Measurements from ENCODE around the gene IQGAP2.

Gene IQGAP2

DNA sequence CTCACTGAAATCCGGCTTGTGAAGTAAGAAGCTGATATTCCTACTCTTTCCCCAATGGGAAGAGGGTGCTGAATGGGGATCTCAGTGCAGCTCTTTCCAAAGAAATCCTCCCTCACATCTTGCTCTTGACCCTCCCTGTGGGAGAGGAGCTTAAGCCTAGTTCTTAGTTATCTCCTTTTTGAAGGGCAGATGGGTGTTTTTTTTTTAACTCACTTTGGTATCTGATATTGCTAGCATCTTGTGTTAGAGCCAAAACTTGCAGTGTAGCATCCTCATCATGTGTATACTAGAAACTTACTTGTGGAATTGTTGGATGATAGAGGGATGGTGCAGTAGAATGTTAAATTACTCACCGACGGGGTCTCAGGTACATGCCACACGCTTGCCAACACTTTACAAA, 129.9 kb downstream of the IQGAP2 start:
- no peak for TF ChIP-seq ISL1 (CRISPR knock-in tag; IDR thresholded peaks at IDR 0.05)
- TF ChIP-seq TCF4 (CRISPR knock-in tag; IDR thresholded peaks at IDR 0.05; ENCODE audit: borderline replicate concordance) = no peak
- TF ChIP-seq GLIS3 (CRISPR knock-in tag; IDR thresholded peaks at IDR 0.05) = no peak
- TF ChIP-seq PPARA (CRISPR knock-in tag; IDR thresholded peaks at IDR 0.05; ENCODE audit: borderline replicate concordance) = no peak
- no peak for TF ChIP-seq ZNF70 (CRISPR knock-in tag; IDR thresholded peaks at IDR 0.05)
- no peak for TF ChIP-seq OSR1 (CRISPR knock-in tag; IDR thresholded peaks at IDR 0.05)
- ATAC-seq = no peak

GRCh38 chr5:76535577-76535976, 132.5 kb downstream of the IQGAP2 start:
- TF ChIP-seq ESRRG (CRISPR knock-in tag; IDR thresholded peaks at IDR 0.05) = no peak
- TF ChIP-seq TCF4 (CRISPR knock-in tag; IDR thresholded peaks at IDR 0.05; ENCODE audit: borderline replicate concordance) = no peak
- TF ChIP-seq, protein P1, sequence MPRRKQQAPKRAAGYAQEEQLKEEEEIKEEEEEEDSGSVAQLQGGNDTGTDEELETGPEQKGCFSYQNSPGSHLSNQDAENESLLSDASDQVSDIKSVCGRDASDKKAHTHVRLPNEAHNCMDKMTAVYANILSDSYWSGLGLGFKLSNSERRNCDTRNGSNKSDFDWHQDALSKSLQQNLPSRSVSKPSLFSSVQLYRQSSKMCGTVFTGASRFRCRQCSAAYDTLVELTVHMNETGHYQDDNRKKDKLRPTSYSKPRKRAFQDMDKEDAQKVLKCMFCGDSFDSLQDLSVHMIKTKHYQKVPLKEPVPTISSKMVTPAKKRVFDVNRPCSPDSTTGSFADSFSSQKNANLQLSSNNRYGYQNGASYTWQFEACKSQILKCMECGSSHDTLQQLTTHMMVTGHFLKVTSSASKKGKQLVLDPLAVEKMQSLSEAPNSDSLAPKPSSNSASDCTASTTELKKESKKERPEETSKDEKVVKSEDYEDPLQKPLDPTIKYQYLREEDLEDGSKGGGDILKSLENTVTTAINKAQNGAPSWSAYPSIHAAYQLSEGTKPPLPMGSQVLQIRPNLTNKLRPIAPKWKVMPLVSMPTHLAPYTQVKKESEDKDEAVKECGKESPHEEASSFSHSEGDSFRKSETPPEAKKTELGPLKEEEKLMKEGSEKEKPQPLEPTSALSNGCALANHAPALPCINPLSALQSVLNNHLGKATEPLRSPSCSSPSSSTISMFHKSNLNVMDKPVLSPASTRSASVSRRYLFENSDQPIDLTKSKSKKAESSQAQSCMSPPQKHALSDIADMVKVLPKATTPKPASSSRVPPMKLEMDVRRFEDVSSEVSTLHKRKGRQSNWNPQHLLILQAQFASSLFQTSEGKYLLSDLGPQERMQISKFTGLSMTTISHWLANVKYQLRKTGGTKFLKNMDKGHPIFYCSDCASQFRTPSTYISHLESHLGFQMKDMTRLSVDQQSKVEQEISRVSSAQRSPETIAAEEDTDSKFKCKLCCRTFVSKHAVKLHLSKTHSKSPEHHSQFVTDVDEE (CRISPR knock-in tag; IDR thresholded peaks at IDR 0.05) = no peak
- TF ChIP-seq OSR1 (CRISPR knock-in tag; IDR thresholded peaks at IDR 0.05) = no peak
- no peak for TF ChIP-seq BACH2 (CRISPR knock-in tag; IDR thresholded peaks at IDR 0.05; ENCODE audit: borderline replicate concordance)
- no peak for TF ChIP-seq TOX (CRISPR knock-in tag; IDR thresholded peaks at IDR 0.05; ENCODE audit: borderline replicate concordance)
- TF ChIP-seq CSRNP3 (CRISPR knock-in tag; IDR thresholded peaks at IDR 0.05) = no peak
- no peak for TF ChIP-seq ARNTL (CRISPR knock-in tag; IDR thresholded peaks at IDR 0.05; ENCODE audit: borderline replicate concordance, low read depth)
- ATAC-seq = no peak

- ATAC-seq = no peak
- TF ChIP-seq ESRRG (CRISPR knock-in tag; IDR thresholded peaks at IDR 0.05) = no peak
- TF ChIP-seq ISL1 (CRISPR knock-in tag; IDR thresholded peaks at IDR 0.05) = 0 out of 2 replicates have a peak, but pooled peaks have one; percentile 11
These were observed 134.0 kb downstream of the IQGAP2 start for GRCh38 chr5:76537073-76537543.

DNA sequence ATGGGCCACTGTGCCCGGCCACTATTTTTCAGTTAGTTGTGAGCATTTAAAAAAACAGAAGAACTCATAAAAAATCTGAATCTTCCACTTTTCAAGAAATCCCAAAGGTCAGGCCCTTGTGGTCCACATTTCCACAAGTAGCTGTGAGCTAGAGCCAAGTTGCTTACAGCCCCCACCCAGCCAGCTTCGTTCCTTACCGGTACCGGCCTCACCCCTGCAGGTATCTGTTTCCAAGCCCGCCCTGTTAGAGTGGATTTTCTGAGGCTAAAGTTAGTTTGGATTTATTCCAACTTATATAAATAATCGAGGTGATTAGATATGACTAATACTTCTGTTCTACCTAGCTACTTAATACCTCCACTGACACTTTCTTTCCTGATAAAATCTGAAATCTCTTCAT, 139.2 kb downstream of the IQGAP2 start:
- ATAC-seq = no peak
- TF ChIP-seq BACH2 (CRISPR knock-in tag; IDR thresholded peaks at IDR 0.05; ENCODE audit: borderline replicate concordance) (no peak), ZNF8 (CRISPR knock-in tag; IDR thresholded peaks at IDR 0.05) (no peak), CSDC2 (CRISPR knock-in tag; IDR thresholded peaks at IDR 0.05) (no peak), PPARA (CRISPR knock-in tag; IDR thresholded peaks at IDR 0.05; ENCODE audit: borderline replicate concordance) (no peak), ZNF565 (CRISPR knock-in tag; conservative IDR thresholded peaks at IDR 0.05; ENCODE audit: low read depth) (no peak), GLIS3 (CRISPR knock-in tag; IDR thresholded peaks at IDR 0.05) (no peak), OSR1 (CRISPR knock-in tag; IDR thresholded peaks at IDR 0.05) (no peak), ZNF70 (CRISPR knock-in tag; IDR thresholded peaks at IDR 0.05) (no peak), ZFP3 (CRISPR knock-in tag; IDR thresholded peaks at IDR 0.05) (no peak), TCF4 (CRISPR knock-in tag; IDR thresholded peaks at IDR 0.05; ENCODE audit: borderline replicate concordance) (no peak), ESRRG (CRISPR knock-in tag; IDR thresholded peaks at IDR 0.05) (no peak), POU6F1 (CRISPR knock-in tag; IDR thresholded peaks at IDR 0.05; ENCODE audit: borderline replicate concordance, low read depth) (no peak), CREB5 (CRISPR knock-in tag; IDR thresholded peaks at IDR 0.05; ENCODE audit: low read depth) (no peak), RARB (CRISPR knock-in tag; IDR thresholded peaks at IDR 0.05) (no peak), ZFP30 (CRISPR knock-in tag; IDR thresholded peaks at IDR 0.05) (no peak), TOX (CRISPR knock-in tag; IDR thresholded peaks at IDR 0.05; ENCODE audit: borderline replicate concordance) (no peak)
- TF ChIP-seq, protein P1 (CRISPR knock-in tag; IDR thresholded peaks at IDR 0.05) = no peak

Data from SK-N-SH treated with all-trans-retinoic acid at 6 μM for 48 hours (cell line).